ENCODE measurements around the gene TFG. TPM values are rescaled to one million over a fixed set of nuclear protein-coding genes. Genes with fewer than 3 reads are reported as not detected.

The TFG gene
- total RNA-seq, 1 experiment from 2014 or later = 65.3 TPM

DNA sequence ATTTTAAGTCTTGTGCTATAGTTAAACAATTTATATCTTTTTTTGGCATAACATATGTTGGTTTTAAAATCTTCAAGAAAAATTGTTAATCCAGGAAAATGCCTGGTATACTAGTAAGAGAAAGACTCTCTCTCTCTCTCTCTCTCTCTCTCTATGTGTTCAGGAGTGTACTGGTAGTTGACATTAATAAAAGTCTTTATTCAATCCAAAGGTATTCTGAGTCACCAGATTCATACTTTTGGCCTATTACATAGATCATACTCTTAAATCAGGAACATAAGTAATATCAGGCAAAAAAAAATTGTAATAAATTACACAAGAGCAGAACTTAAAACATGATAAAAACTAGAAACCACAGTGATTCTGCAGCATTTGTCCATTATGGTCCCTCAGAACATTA is 70.2 kb downstream of the TFG start:
- Histone ChIP-seq H3K9me2 (replicated peaks; ENCODE audit: insufficient read depth, low read length) (no peaks in the 10 kb centered on the region), H3K79me2 (ENCODE audit: low read length) (no peaks in the 10 kb centered on the region), H3K4me1 (ENCODE audit: low read length) (no peaks in the 10 kb centered on the region), H3K4me2 (ENCODE audit: low read depth, low read length, poor library complexity, severe bottlenecking) (no peak overlapping the region), H3K9me3 (ENCODE audit: low read length) (no peaks in the 10 kb centered on the region), H3K36me3 (ENCODE audit: insufficient read depth, low read length) (no peaks in the 10 kb centered on the region), H3K27me3 (ENCODE audit: low read length) (0 out of 2 replicates have a peak, but pooled peaks cover 2% of the 10 kb centered on the region), H2AFZ (ENCODE audit: low read length) (no peak overlapping the region), H3K4me3 (ENCODE audit: low read length) (no peak overlapping the region), H3K27ac (ENCODE audit: low read length) (no peak overlapping the region), H3K9ac (ENCODE audit: low read length) (no peak overlapping the region), H4K20me1 (ENCODE audit: insufficient read depth, low read depth, low read length) (no peaks in the 10 kb centered on the region)
- no peak for DNase-seq

DNA sequence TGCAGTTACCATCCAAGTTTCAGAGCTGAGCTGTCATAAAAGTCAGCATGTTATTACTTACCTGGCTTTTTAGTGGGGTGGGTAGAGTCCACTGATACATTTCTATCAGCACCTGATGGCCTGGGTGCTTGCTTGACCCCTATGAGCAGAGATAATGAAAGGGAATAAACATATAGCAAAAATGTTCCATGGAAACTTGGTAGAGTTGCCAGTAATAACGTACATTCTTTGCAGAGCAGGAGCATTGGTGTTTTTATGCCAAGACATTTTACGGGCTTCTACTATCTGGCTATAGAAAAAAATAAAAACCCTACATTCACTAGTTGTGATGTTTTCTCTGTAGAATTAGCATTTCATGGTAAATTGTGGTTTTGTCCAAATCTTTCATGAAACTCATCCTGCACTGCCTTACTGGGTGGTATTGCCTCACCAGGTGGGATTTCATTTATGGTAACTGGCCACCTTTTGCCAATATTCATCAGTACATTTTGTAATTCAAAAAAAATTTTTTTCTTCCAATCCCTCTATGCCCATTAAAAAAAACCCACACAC is 70.9 kb downstream of the TFG start:
- no peak overlapping the region for H3K27ac ChIP-seq (ENCODE audit: low read length)
- H3K79me2 ChIP-seq (ENCODE audit: low read length) = no peaks in the 10 kb centered on the region
- no peaks in the 10 kb centered on the region for H3K9me2 ChIP-seq (replicated peaks; ENCODE audit: insufficient read depth, low read length)
- no peak overlapping the region for H3K4me2 ChIP-seq (ENCODE audit: low read depth, low read length, poor library complexity, severe bottlenecking)
- no peaks in the 10 kb centered on the region for H3K4me1 ChIP-seq (ENCODE audit: low read length)
- no peaks in the 10 kb centered on the region for H3K36me3 ChIP-seq (ENCODE audit: insufficient read depth, low read length)
- H3K27me3 ChIP-seq (ENCODE audit: low read length) = 0 out of 2 replicates have a peak, but pooled peaks cover 2% of the 10 kb centered on the region
- no peak for DNase-seq
- no peaks in the 10 kb centered on the region for H4K20me1 ChIP-seq (ENCODE audit: insufficient read depth, low read depth, low read length)
- no peaks in the 10 kb centered on the region for H3K9me3 ChIP-seq (ENCODE audit: low read length)
- H3K9ac ChIP-seq (ENCODE audit: low read length) = no peak overlapping the region
- no peak overlapping the region for H3K4me3 ChIP-seq (ENCODE audit: low read length)
- no peak overlapping the region for H2AFZ ChIP-seq (ENCODE audit: low read length)

DNA sequence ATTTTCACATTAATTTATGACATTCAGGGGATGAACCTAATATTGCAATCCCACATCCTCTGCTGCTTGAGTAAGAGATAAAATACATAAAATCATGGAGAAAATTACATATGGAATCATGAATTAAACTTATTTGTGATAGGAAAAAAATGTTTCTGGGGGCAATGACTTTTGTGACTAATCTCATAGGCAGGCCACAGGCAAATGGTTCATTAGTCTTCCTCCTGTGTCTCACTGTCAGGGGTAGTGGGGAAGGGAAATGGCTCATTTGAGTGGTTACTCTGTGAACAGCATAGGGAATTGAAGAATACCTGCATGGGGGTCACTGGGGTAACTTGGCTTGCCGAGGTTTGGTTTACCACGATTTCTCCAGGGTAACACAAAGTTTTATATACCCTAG is 72.0 kb downstream of the TFG start:
- H2AFZ ChIP-seq (ENCODE audit: low read length) = no peak overlapping the region
- no peaks in the 10 kb centered on the region for H3K36me3 ChIP-seq (ENCODE audit: insufficient read depth, low read length)
- no peak overlapping the region for H3K9ac ChIP-seq (ENCODE audit: low read length)
- H3K4me1 ChIP-seq (ENCODE audit: low read length) = no peaks in the 10 kb centered on the region
- H3K4me3 ChIP-seq (ENCODE audit: low read length) = no peak overlapping the region
- H3K9me2 ChIP-seq (replicated peaks; ENCODE audit: insufficient read depth, low read length) = no peaks in the 10 kb centered on the region
- no peak overlapping the region for H3K27ac ChIP-seq (ENCODE audit: low read length)
- H3K79me2 ChIP-seq (ENCODE audit: low read length) = no peaks in the 10 kb centered on the region
- H3K27me3 ChIP-seq (ENCODE audit: low read length) = 0 out of 2 replicates have a peak, but pooled peaks cover 2% of the 10 kb centered on the region
- no peaks in the 10 kb centered on the region for H4K20me1 ChIP-seq (ENCODE audit: insufficient read depth, low read depth, low read length)
- H3K9me3 ChIP-seq (ENCODE audit: low read length) = no peaks in the 10 kb centered on the region
- H3K4me2 ChIP-seq (ENCODE audit: low read depth, low read length, poor library complexity, severe bottlenecking) = no peak overlapping the region
- no peak for DNase-seq

DNA sequence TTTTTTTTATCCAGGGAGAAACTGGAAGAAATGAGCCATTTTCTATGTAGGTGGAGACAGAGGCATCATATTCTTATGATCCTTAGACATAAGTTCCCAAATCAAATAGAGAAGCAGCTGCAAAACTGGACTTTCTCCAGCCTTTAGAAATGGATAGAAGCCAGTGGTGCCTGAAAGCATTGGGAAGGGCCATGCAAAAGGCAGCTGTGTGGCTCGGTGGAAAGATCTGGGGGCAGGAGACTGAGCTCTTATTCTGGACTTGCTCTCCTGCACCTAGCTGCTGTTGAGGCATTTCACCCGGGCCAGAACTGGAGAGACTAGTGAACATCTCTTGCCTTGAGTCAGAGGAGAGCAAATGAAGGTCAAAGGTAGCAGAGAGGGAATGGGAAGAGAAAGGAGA is 73.1 kb downstream of the TFG start:
- H3K27me3 ChIP-seq (ENCODE audit: low read length) = 0 out of 2 replicates have a peak, but pooled peaks cover 2% of the 10 kb centered on the region
- no peak overlapping the region for H3K4me3 ChIP-seq (ENCODE audit: low read length)
- H3K9ac ChIP-seq (ENCODE audit: low read length) = no peak overlapping the region
- no peak overlapping the region for H3K27ac ChIP-seq (ENCODE audit: low read length)
- no peaks in the 10 kb centered on the region for H3K9me2 ChIP-seq (replicated peaks; ENCODE audit: insufficient read depth, low read length)
- no peaks in the 10 kb centered on the region for H4K20me1 ChIP-seq (ENCODE audit: insufficient read depth, low read depth, low read length)
- H3K4me1 ChIP-seq (ENCODE audit: low read length) = no peaks in the 10 kb centered on the region
- no peak overlapping the region for H3K4me2 ChIP-seq (ENCODE audit: low read depth, low read length, poor library complexity, severe bottlenecking)
- H2AFZ ChIP-seq (ENCODE audit: low read length) = no peak overlapping the region
- no peaks in the 10 kb centered on the region for H3K79me2 ChIP-seq (ENCODE audit: low read length)
- no peaks in the 10 kb centered on the region for H3K9me3 ChIP-seq (ENCODE audit: low read length)
- no peak for DNase-seq
- H3K36me3 ChIP-seq (ENCODE audit: insufficient read depth, low read length) = no peaks in the 10 kb centered on the region

DNA sequence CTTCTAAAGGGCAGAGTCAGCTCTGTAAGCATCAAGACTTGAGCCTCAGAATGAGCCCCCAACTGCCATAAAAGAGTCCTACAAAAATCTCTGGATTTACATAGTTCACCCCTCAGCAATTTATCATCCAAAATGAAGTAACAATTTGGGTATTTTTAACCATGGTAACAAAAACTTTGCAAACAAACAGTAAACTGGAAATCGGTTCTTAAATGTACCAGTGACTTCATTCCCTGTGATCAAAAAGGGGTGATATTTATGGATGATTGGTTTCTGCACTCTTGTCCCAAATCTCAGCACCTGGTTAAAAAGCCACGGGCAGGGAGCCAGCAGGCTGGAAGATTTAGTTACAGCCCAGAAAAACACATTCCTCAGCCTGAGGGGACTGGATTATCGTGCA is 73.6 kb downstream of the TFG start:
- H3K4me3 ChIP-seq (ENCODE audit: low read length) = no peak overlapping the region
- no peak overlapping the region for H2AFZ ChIP-seq (ENCODE audit: low read length)
- H3K9me2 ChIP-seq (replicated peaks; ENCODE audit: insufficient read depth, low read length) = no peaks in the 10 kb centered on the region
- H3K27me3 ChIP-seq (ENCODE audit: low read length) = 0 out of 2 replicates have a peak, but pooled peaks cover 2% of the 10 kb centered on the region
- no peak overlapping the region for H3K4me2 ChIP-seq (ENCODE audit: low read depth, low read length, poor library complexity, severe bottlenecking)
- no peak overlapping the region for H3K9ac ChIP-seq (ENCODE audit: low read length)
- no peaks in the 10 kb centered on the region for H3K79me2 ChIP-seq (ENCODE audit: low read length)
- no peak overlapping the region for H3K27ac ChIP-seq (ENCODE audit: low read length)
- H3K36me3 ChIP-seq (ENCODE audit: insufficient read depth, low read length) = no peaks in the 10 kb centered on the region
- no peaks in the 10 kb centered on the region for H4K20me1 ChIP-seq (ENCODE audit: insufficient read depth, low read depth, low read length)
- H3K9me3 ChIP-seq (ENCODE audit: low read length) = no peaks in the 10 kb centered on the region
- no peaks in the 10 kb centered on the region for H3K4me1 ChIP-seq (ENCODE audit: low read length)
- DNase-seq = no peak

DNA sequence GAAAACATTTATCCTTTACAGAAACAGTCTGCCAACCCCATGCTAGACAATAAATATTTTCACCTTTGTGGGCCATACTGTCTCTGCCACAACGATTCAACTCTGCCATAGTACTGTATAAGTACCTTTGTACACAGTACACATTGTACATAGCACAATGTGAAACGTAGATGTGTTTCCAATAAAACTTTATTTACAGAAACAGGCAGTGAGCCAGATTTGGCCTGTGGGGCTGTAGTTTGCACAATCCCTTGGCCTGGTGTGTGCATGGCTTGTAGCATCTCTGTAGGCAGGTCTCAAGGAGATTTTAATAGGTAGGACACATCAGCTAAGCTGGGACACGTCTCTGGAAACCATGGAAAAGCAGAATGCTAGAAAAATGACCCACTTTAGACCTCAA is 74.3 kb downstream of the TFG start:
- H3K9me2 ChIP-seq (replicated peaks; ENCODE audit: insufficient read depth, low read length) = no peaks in the 10 kb centered on the region
- H3K27me3 ChIP-seq (ENCODE audit: low read length) = 0 out of 2 replicates have a peak, but pooled peaks cover 2% of the 10 kb centered on the region
- H3K4me1 ChIP-seq (ENCODE audit: low read length) = no peaks in the 10 kb centered on the region
- H3K4me2 ChIP-seq (ENCODE audit: low read depth, low read length, poor library complexity, severe bottlenecking) = no peak overlapping the region
- no peaks in the 10 kb centered on the region for H3K9me3 ChIP-seq (ENCODE audit: low read length)
- H4K20me1 ChIP-seq (ENCODE audit: insufficient read depth, low read depth, low read length) = no peaks in the 10 kb centered on the region
- no peaks in the 10 kb centered on the region for H3K36me3 ChIP-seq (ENCODE audit: insufficient read depth, low read length)
- no peak overlapping the region for H2AFZ ChIP-seq (ENCODE audit: low read length)
- H3K9ac ChIP-seq (ENCODE audit: low read length) = no peak overlapping the region
- H3K27ac ChIP-seq (ENCODE audit: low read length) = no peak overlapping the region
- no peak for DNase-seq
- H3K4me3 ChIP-seq (ENCODE audit: low read length) = no peak overlapping the region
- H3K79me2 ChIP-seq (ENCODE audit: low read length) = no peaks in the 10 kb centered on the region

DNA sequence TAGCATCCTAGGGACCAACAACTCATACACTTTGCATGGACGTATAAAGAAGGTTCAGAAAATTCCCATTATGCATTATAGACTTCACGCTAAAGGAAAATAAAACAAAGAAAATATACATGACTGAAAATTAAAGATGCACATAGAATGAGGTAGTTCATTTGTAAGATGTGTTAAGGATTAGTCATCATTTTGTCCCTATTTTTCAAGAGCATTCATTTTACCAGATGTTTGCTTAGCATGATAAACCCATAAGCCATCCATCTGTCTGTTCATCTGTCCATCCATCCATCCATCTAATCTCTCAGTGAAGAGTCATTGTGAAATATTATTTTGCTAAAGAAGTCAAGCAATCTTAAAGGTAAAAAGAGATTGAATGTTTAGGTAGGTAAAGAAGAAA is 80.3 kb downstream of the TFG start:
- Histone ChIP-seq H3K79me2 (ENCODE audit: low read length) (no peaks in the 10 kb centered on the region), H3K27me3 (ENCODE audit: low read length) (no peaks in the 10 kb centered on the region), H3K36me3 (ENCODE audit: insufficient read depth, low read length) (no peaks in the 10 kb centered on the region), H2AFZ (ENCODE audit: low read length) (no peak overlapping the region), H3K9me2 (replicated peaks; ENCODE audit: insufficient read depth, low read length) (no peaks in the 10 kb centered on the region), H4K20me1 (ENCODE audit: insufficient read depth, low read depth, low read length) (no peaks in the 10 kb centered on the region), H3K4me2 (ENCODE audit: low read depth, low read length, poor library complexity, severe bottlenecking) (no peak overlapping the region), H3K4me1 (ENCODE audit: low read length) (no peaks in the 10 kb centered on the region), H3K4me3 (ENCODE audit: low read length) (no peak overlapping the region), H3K9me3 (ENCODE audit: low read length) (no peaks in the 10 kb centered on the region), H3K9ac (ENCODE audit: low read length) (no peak overlapping the region), H3K27ac (ENCODE audit: low read length) (no peak overlapping the region)
- DNase-seq = no peak

DNA sequence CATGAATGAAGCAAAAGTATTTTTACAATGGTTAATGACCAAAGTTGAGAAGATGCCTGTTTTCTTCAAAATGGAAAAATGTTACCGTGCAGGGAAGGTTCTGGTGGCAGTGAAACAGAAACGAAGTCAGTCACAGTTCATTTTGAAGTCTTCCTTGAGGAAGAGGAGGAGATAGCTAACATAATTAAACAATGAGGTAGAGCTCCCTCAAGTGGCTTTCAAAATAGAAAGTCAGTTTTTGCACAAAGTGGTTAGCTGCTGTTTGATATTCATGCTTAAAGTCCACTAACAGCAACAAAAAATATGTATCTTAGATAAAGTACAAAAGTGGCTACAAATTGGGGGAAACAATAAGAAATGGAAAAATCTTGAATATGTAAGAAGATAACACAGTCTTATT is 87.3 kb downstream of the TFG start:
- no peaks in the 10 kb centered on the region for H3K27me3 ChIP-seq (ENCODE audit: low read length)
- no peaks in the 10 kb centered on the region for H4K20me1 ChIP-seq (ENCODE audit: insufficient read depth, low read depth, low read length)
- H3K36me3 ChIP-seq (ENCODE audit: insufficient read depth, low read length) = no peaks in the 10 kb centered on the region
- H2AFZ ChIP-seq (ENCODE audit: low read length) = no peak overlapping the region; the same call in 1 of the 2 replicates
- no peaks in the 10 kb centered on the region for H3K79me2 ChIP-seq (ENCODE audit: low read length)
- no peaks in the 10 kb centered on the region for H3K9me3 ChIP-seq (ENCODE audit: low read length)
- H3K4me1 ChIP-seq (ENCODE audit: low read length) = no peaks in the 10 kb centered on the region
- H3K4me3 ChIP-seq (ENCODE audit: low read length) = no peak overlapping the region
- peak; percentile 63 for DNase-seq
- H3K9ac ChIP-seq (ENCODE audit: low read length) = no peak overlapping the region
- no peaks in the 10 kb centered on the region for H3K9me2 ChIP-seq (replicated peaks; ENCODE audit: insufficient read depth, low read length)
- H3K27ac ChIP-seq (ENCODE audit: low read length) = no peak overlapping the region
- H3K4me2 ChIP-seq (ENCODE audit: low read depth, low read length, poor library complexity, severe bottlenecking) = peak overlapping the region; percentile 31

All from Karpas-422 (cell line).